K562 (cell line): Measurements from ENCODE around the gene MYOM1. TPM values are rescaled to one million over a fixed set of nuclear protein-coding genes. Genes with fewer than 3 reads are reported as not detected.

ENCODE experiments used
- ATAC-seq: fragments of 200-7000 bp; cut with Tn5 transposase; 3 replicates; pipeline ENCODE4 v1.9.1; 2020; ENCODE audit warnings: moderate library complexity
- BruUV-seq: library from RNA; stranded (reverse); fragments of 400-500 nt; replicated peaks from 2 replicates; lab custom pipeline; 2021; lab: Mats Ljungman, UMichigan
- CTCF ChIA-PET: fragments of 300-600 bp; formaldehyde crosslinking; extraction: SDS; loops from one replicate; lab custom pipeline; 2021; ENCODE audit warnings: low intra/inter-chr PET ratio; lab: Yijun Ruan, JAX
- POLR2A ChIA-PET: fragments of 300-600, 350-650 bp; sonication (Branson Sonifier 250); formaldehyde crosslinking; extraction: SDS; loops from one replicate; lab custom pipeline; 2021; ENCODE audit warnings: antibody characterized with exemption, inconsistent platforms; lab: Yijun Ruan, JAX
- DNase-seq, 4 experiments: peaks; one replicate each; pipeline versions ENCODE4 v3.0.0 to v3.0.0-alpha.2; 2011 to 2018; ENCODE audit warnings: low spot score in 3 of 4, mixed read lengths in 3 of 4; ENCODE audit errors: extremely low read depth in 1 of 4
- FAIRE-seq: peaks from 2 replicates; lab custom pipeline; 2011; peaks lifted over from hg19 to GRCh38; lab: Jason Lieb, UNC
- H2AFZ ChIP-seq: 2 replicates; pipeline ENCODE4 v1.6.0; 2011; ENCODE audit warnings: low read depth, low read length, control low read depth, inconsistent platforms
- H3K27ac ChIP-seq: fragments of 200-600 bp; 3 replicates; pipeline ENCODE4 v1.8.0; 2011; ENCODE audit warnings: low read depth, mild to moderate bottlenecking, control low read depth, inconsistent platforms, low read length, moderate library complexity, mixed read lengths; ENCODE audit errors: extremely low read depth
- H3K27me3 ChIP-seq, 2 experiments: fragments of 300-600 bp in 1 of 2; 2 replicates in 1 of 2; 3 replicates in 1 of 2; pipeline versions ENCODE4 v1.6.0 to v1.8.0; 2011; ENCODE audit warnings: inconsistent platforms in 2 of 2, low read length in 2 of 2, mild to moderate bottlenecking in 1 of 2, mixed read lengths in 1 of 2, moderate library complexity in 1 of 2; ENCODE audit not compliant: control insufficient read depth in 2 of 2, insufficient read depth in 2 of 2
- H3K36me3 ChIP-seq: fragments of 300-600 bp; 3 replicates; pipeline ENCODE4 v1.8.0; 2011; ENCODE audit warnings: mild to moderate bottlenecking, low read length, inconsistent platforms; ENCODE audit not compliant: control insufficient read depth, insufficient read depth
- H3K4me1 ChIP-seq, 2 experiments: fragments of 200-600 bp in 1 of 2; replicated peaks in 1 of 2; 2 replicates in 1 of 2; 3 replicates in 1 of 2; pipeline versions ENCODE4 v1.5.1 to v1.8.0; 2011; ENCODE audit warnings: inconsistent platforms in 2 of 2, low read length in 2 of 2, mild to moderate bottlenecking in 1 of 2, mixed read lengths in 1 of 2, moderate library complexity in 1 of 2; ENCODE audit not compliant: control insufficient read depth in 2 of 2, insufficient read depth in 2 of 2
- H3K4me2 ChIP-seq: 2 replicates; pipeline ENCODE4 v1.6.1; 2011; ENCODE audit warnings: low read length, control low read depth, inconsistent platforms, mixed read lengths; ENCODE audit not compliant: insufficient read depth
- H3K4me3 ChIP-seq: fragments of 200-600 bp; sonication (generic), shearing (Covaris generic); 2 replicates; pipeline ENCODE4 v1.5.1; 2016; ENCODE audit warnings: control low read depth, inconsistent platforms
- H3K79me2 ChIP-seq: fragments of 200-600 bp; 3 replicates; pipeline ENCODE4 v1.8.0; 2011; ENCODE audit warnings: low read length, inconsistent platforms; ENCODE audit not compliant: control insufficient read depth, insufficient read depth
- H3K9ac ChIP-seq, 2 experiments: 2 replicates each; pipeline versions ENCODE4 v1.6.0 to v1.6.1; 2011; ENCODE audit warnings: low read depth in 2 of 2, low read length in 2 of 2, control low read depth in 1 of 2, inconsistent platforms in 1 of 2, mild to moderate bottlenecking in 1 of 2, mixed read lengths in 1 of 2; ENCODE audit not compliant: insufficient read depth in 1 of 2
- H3K9me1 ChIP-seq: one replicate; pipeline ENCODE4 v1.6.0; 2011; ENCODE audit warnings: inconsistent platforms, mild to moderate bottlenecking, low read length, moderate library complexity; ENCODE audit not compliant: control insufficient read depth, insufficient read depth
- H3K9me3 ChIP-seq: replicated peaks from 2 replicates; pipeline ENCODE4 v1.5.1; 2011; ENCODE audit warnings: low read depth, low read length, inconsistent platforms; ENCODE audit not compliant: control insufficient read depth, insufficient read depth
- H4K20me1 ChIP-seq: replicated peaks from 2 replicates; pipeline ENCODE4 v1.6.1; 2011; ENCODE audit warnings: low read length, inconsistent platforms, mixed read lengths; ENCODE audit not compliant: control insufficient read depth, insufficient read depth
- BRCA1 ChIP-seq, 2 experiments: fragments of 450-650 bp in 1 of 2; sonication (generic) in 1 of 2; formaldehyde crosslinking in 1 of 2; IDR thresholded peaks; 2 replicates each; pipeline versions ENCODE4 v1.5.0 to v1.6.1; 2017 to 2020; ENCODE audit warnings: mild to moderate bottlenecking in 1 of 2, missing genetic modification reagents in 1 of 2
- ELF1 ChIP-seq: fragments of 200-800 bp; sonication (Bioruptor generic); IDR thresholded peaks from 2 replicates; pipeline ENCODE4 v1.6.1; 2016; ENCODE audit warnings: missing genetic modification characterization, missing compliant biosample characterization
- HCFC1 ChIP-seq: IDR thresholded peaks from 2 replicates; pipeline ENCODE4 v1.6.1; 2012; ENCODE audit warnings: low read depth, low read length, improper control_type of control experiment
- HEY1 ChIP-seq: fragments of 250-450 bp; sonication (Bioruptor Pico); IDR thresholded peaks from 2 replicates; pipeline ENCODE4 v1.5.0; 2020; ENCODE audit warnings: mild to moderate bottlenecking, moderate library complexity, borderline replicate concordance
- HSF4 ChIP-seq: fragments of 250-450 bp; sonication (Bioruptor Pico); IDR thresholded peaks from 2 replicates; pipeline ENCODE4 v2.1.2; 2022; ENCODE audit warnings: mild to moderate bottlenecking, moderate library complexity, borderline replicate concordance
- MCM2 ChIP-seq: fragments of 450-650 bp; IDR thresholded peaks from 2 replicates; pipeline ENCODE4 v1.6.1; 2017; ENCODE audit warnings: low read depth, mild to moderate bottlenecking
- NFE2 ChIP-seq: IDR thresholded peaks from 2 replicates; pipeline ENCODE4 v1.6.1; 2014; ENCODE audit warnings: antibody characterized with exemption, low read depth
- PHB ChIP-seq: fragments of 250-450 bp; sonication (Bioruptor Pico); IDR thresholded peaks from 2 replicates; pipeline ENCODE4 v1.5.0; 2021
- POLR2B ChIP-seq: fragments of 450-650 bp; IDR thresholded peaks from 2 replicates; pipeline ENCODE4 v1.6.1; 2018; ENCODE audit warnings: low read depth; ENCODE audit not compliant: partially characterized antibody
- RBM25 ChIP-seq: fragments of 200-400 bp; formaldehyde crosslinking; IDR thresholded peaks from 2 replicates; pipeline ENCODE4 v1.6.1; 2018; ENCODE audit warnings: low read length, low read depth, moderate library complexity; ENCODE audit not compliant: severe bottlenecking
- SRF ChIP-seq, 2 experiments: fragments of 250-450, 450-650 bp in 1 of 2; sonication (Bioruptor Pico) in 1 of 2; sonication (generic) in 1 of 2; formaldehyde crosslinking; IDR thresholded peaks; 2 replicates each; pipeline versions ENCODE4 v1.5.0 to v1.5.1; 2020 to 2022; ENCODE audit warnings: mild to moderate bottlenecking in 1 of 2, missing genetic modification reagents in 1 of 2
- U2AF1 ChIP-seq: fragments of 200-400 bp; formaldehyde crosslinking; optimal IDR thresholded peaks from 2 replicates; pipeline ENCODE3; 2017; ENCODE audit warnings: mild to moderate bottlenecking, low read depth, low read length, moderate library complexity
- WGBS: fragments of 100-300 bp; shearing (Covaris generic); methylation state at CpG from one replicate; pipeline ENCODE4 v1.1.6; 2016; ENCODE audit warnings: low coverage, mixed read lengths; ENCODE audit not compliant: insufficient coverage; ENCODE audit errors: missing lambda C conversion rate; 5-methylcytosine and 5-hydroxymethylcytosine counted together
- in situ Hi-C: fragments of 300-500 bp; cut with MboI; formaldehyde crosslinking; loops from 4 replicates; pipeline ENCODE4 v1.15.0; 2018; ENCODE audit warnings: inconsistent platforms, mixed read lengths
- intact Hi-C: fragments of 100-400 bp; cut with micrococcal nuclease; formaldehyde crosslinking; loops from 2 replicates; pipeline ENCODE4 v1.14.2; 2022
- polyA plus RNA-seq, 8 experiments: library from polyadenylated mRNA; depleted of rRNA in 4 of 8; stranded (reverse) in 5 of 8; unstranded in 3 of 8; fragments of >200 nt; fragmentation: Nextera tagmentation in 2 of 8; fragmentation: Illumina TruSeq in 1 of 8; extraction: Ambion mirVana in 2 of 8; extraction: Trizol in 1 of 8; gene quantifications; 2 replicates each; pipeline versions ENCODE4 v1.2.1 to v1.2.3, GENCODE V29; 2011 to 2014; ENCODE audit warnings: inconsistent platforms in 1 of 8, missing spikeins in 1 of 8
- total RNA-seq, 7 experiments: library from RNA; depleted of rRNA in 6 of 7; stranded (reverse); fragments of >200 nt in 6 of 7; fragmentation: Illumina TruSeq in 2 of 7; extraction: Trizol in 2 of 7; gene quantifications; 2 replicates each; pipeline versions ENCODE4 v1.2.1 to v1.2.3, GENCODE V29; 2011 to 2021; ENCODE audit warnings: low replicate concordance in 1 of 7
- TF ChIP-seq, protein P1 (sequence below): sonication (generic); formaldehyde crosslinking; IDR thresholded peaks from 2 replicates; pipeline ENCODE4 v1.8.0; 2023; ENCODE audit warnings: mild to moderate bottlenecking, missing genetic modification reagents
- TF ChIP-seq, protein P2 (sequence below): fragments of 450-650 bp; formaldehyde crosslinking; IDR thresholded peaks from 2 replicates; pipeline ENCODE4 v1.4.0; 2022; ENCODE audit warnings: missing genetic modification characterization

The MYOM1 gene
- total and polyA plus RNA-seq, 9 of the 15 experiments (the other 6 are each of a cell fraction or from before 2014, with no cell fraction given): 0.01 to 0.62 (median 0.25) TPM

DNA sequence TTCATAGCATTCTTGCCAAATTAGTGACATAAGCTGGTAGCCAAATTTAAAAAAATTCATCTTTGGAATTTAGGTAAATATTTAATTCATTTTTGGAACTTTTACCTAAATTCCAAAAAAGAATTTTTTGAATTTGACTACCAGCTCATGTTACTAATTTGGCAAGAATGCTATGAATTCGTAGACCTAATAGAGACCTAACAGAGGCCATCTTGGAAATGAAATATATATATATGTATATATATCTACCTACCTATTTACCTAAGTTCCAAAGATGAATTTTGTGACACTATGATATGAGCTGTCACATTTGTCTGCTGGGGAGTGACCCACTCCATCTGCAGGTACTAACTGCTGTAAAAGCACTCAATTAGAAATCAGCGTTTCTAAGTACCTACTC is 65.6 kb downstream of the MYOM1 start:
- Histone ChIP-seq H3K9me3 (no peaks in the 10 kb centered on the region), H3K27ac (no peak overlapping the region), H3K4me2 (no peak overlapping the region), H3K36me3 (no peaks in the 10 kb centered on the region), H3K9me1 (no peaks in the 10 kb centered on the region), H4K20me1 (no peaks in the 10 kb centered on the region), H3K27me3 (no peaks in the 10 kb centered on the region), H3K79me2 (no peaks in the 10 kb centered on the region), H2AFZ (no peak overlapping the region), H3K9ac (no peak overlapping the region), H3K4me1 (peaks cover 0 to 2% of the 10 kb centered on the region in 2 experiments; a peak in 1 of 5 replicates), H3K4me3 (no peak overlapping the region)
- ChIA-PET CTCF (no interaction called here), POLR2A (no interaction called here)
- ATAC-seq: no peak
- intact Hi-C loops (loop anchor here (5.0 kb wide), 1 partner anchor 142 kb away; the partner anchor contains the start of gene LPIN2), in situ Hi-C loops (no loop called here)
- no peak for FAIRE-seq
- DNase-seq: no peak
- no TSS peak for BruUV-seq
- WGBS: 13% methylated on average over 2 of the region's 2 CpGs
- TF ChIP-seq, protein P1, sequence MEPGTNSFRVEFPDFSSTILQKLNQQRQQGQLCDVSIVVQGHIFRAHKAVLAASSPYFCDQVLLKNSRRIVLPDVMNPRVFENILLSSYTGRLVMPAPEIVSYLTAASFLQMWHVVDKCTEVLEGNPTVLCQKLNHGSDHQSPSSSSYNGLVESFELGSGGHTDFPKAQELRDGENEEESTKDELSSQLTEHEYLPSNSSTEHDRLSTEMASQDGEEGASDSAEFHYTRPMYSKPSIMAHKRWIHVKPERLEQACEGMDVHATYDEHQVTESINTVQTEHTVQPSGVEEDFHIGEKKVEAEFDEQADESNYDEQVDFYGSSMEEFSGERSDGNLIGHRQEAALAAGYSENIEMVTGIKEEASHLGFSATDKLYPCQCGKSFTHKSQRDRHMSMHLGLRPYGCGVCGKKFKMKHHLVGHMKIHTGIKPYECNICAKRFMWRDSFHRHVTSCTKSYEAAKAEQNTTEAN (CRISPR knock-in tag): no peak
- TF ChIP-seq U2AF1 (no peak), PHB (CRISPR knock-in tag) (no peak), HSF4 (CRISPR knock-in tag) (no peak), NFE2 (no peak), SRF (CRISPR knock-in tag; IDR thresholded peaks at IDR 0.05) (no peak), MCM2 (no peak), RBM25 (no peak), HCFC1 (no peak), HEY1 (CRISPR knock-in tag) (no peak), POLR2B (no peak), ELF1 (tag) (no peak), BRCA1 (IDR thresholded peaks at IDR 0.05) (no peak), BRCA1 (CRISPR knock-in tag; IDR thresholded peaks at IDR 0.05) (no peak)
- TF ChIP-seq, protein P2, sequence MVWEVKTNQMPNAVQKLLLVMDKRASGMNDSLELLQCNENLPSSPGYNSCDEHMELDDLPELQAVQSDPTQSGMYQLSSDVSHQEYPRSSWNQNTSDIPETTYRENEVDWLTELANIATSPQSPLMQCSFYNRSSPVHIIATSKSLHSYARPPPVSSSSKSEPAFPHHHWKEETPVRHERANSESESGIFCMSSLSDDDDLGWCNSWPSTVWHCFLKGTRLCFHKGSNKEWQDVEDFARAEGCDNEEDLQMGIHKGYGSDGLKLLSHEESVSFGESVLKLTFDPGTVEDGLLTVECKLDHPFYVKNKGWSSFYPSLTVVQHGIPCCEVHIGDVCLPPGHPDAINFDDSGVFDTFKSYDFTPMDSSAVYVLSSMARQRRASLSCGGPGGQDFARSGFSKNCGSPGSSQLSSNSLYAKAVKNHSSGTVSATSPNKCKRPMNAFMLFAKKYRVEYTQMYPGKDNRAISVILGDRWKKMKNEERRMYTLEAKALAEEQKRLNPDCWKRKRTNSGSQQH (CRISPR knock-in tag): no peak
